ENCODE results near the gene TRAPPC5. TPM values are rescaled to one million over a fixed set of nuclear protein-coding genes. Genes with fewer than 3 reads are reported as not detected.

Gene TRAPPC5
- total RNA-seq, 1 experiment from 2014 or later, result 77.4 TPM

GRCh38 chr19:7731218-7731595 lies 50.6 kb downstream of the TRAPPC5 start:
- no peak overlapping the region for H2BK120ac ChIP-seq (ENCODE audit: low read depth, low read length, poor library complexity, severe bottlenecking)
- H3K18ac ChIP-seq (ENCODE audit: insufficient read length, low read depth, low read length), result no peak overlapping the region
- no peak overlapping the region for H3K23ac ChIP-seq (ENCODE audit: insufficient read length, low read depth, low read length)
- Mint-ChIP-seq H3K27ac (no peak overlapping the region), H3K4me3 (no peak overlapping the region), H3K36me3 (ENCODE audit: insufficient read depth in 1 of 3, low read depth in 3 of 3) (no peaks in the 10 kb centered on the region), H3K4me1 (peaks cover 6 to 21% of the 10 kb centered on the region in 2 experiments), H3K9me3 (peaks cover 0 to 3% of the 10 kb centered on the region in 2 experiments; a peak in 2 of 5 replicates), H3K27me3 (ENCODE audit: low read depth) (peaks cover 91% of the 10 kb centered on the region)
- WGBS (ENCODE audit: extremely low coverage, insufficient read length, low lambda C conversion rate), result no CpG with 5 or more reads among the region's 39 CpGs
- H3K23me2 ChIP-seq (ENCODE audit: insufficient read length, low read depth, low read length, poor library complexity, severe bottlenecking), result peaks cover 7% of the 10 kb centered on the region
- no peak overlapping the region for H3T11ph ChIP-seq (ENCODE audit: low read length)
- no peak overlapping the region for H2AFZ ChIP-seq (ENCODE audit: low read length)
- H4K91ac ChIP-seq (ENCODE audit: insufficient read length, low read depth, low read length), result no peak overlapping the region
- H2BK20ac ChIP-seq (ENCODE audit: low read depth, low read length, poor library complexity, severe bottlenecking), result no peak overlapping the region
- no peak overlapping the region for H2BK15ac ChIP-seq (ENCODE audit: low read depth, low read length)
- no peak overlapping the region for H4K8ac ChIP-seq (replicated peaks; ENCODE audit: insufficient read length, low read depth, low read length)
- no peak overlapping the region for H2BK5ac ChIP-seq (ENCODE audit: insufficient read length, low read length)
- no peaks in the 10 kb centered on the region for H3K79me1 ChIP-seq (ENCODE audit: insufficient read depth, low read depth, low read length, poor library complexity, severe bottlenecking)
- H3K79me2 ChIP-seq (ENCODE audit: insufficient read depth, low read length), result no peaks in the 10 kb centered on the region
- no peak overlapping the region for H4K5ac ChIP-seq (ENCODE audit: insufficient read length, low read depth, low read length)
- H3K4me2 ChIP-seq (ENCODE audit: insufficient read depth, insufficient read length, low read length), result no peak overlapping the region
- no peak for DNase-seq
- TF ChIP-seq, protein P1, sequence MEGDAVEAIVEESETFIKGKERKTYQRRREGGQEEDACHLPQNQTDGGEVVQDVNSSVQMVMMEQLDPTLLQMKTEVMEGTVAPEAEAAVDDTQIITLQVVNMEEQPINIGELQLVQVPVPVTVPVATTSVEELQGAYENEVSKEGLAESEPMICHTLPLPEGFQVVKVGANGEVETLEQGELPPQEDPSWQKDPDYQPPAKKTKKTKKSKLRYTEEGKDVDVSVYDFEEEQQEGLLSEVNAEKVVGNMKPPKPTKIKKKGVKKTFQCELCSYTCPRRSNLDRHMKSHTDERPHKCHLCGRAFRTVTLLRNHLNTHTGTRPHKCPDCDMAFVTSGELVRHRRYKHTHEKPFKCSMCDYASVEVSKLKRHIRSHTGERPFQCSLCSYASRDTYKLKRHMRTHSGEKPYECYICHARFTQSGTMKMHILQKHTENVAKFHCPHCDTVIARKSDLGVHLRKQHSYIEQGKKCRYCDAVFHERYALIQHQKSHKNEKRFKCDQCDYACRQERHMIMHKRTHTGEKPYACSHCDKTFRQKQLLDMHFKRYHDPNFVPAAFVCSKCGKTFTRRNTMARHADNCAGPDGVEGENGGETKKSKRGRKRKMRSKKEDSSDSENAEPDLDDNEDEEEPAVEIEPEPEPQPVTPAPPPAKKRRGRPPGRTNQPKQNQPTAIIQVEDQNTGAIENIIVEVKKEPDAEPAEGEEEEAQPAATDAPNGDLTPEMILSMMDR (conservative IDR thresholded peaks at IDR 0.05), result no peak
- no peak overlapping the region for H3K9ac ChIP-seq (ENCODE audit: extremely low read depth, insufficient read length, low read length)
- H3K4ac ChIP-seq (ENCODE audit: low read depth, low read length), result no peak overlapping the region
- no peaks in the 10 kb centered on the region for H3K4me1 ChIP-seq (ENCODE audit: insufficient read depth, low read length)
- no peak overlapping the region for H3K56ac ChIP-seq (ENCODE audit: insufficient read length, low read depth, low read length)
- H3K9me3 ChIP-seq (ENCODE audit: control insufficient read depth, low read depth, low read length), result no peaks in the 10 kb centered on the region
- no peaks in the 10 kb centered on the region for H4K20me1 ChIP-seq (ENCODE audit: control insufficient read depth, insufficient read depth, insufficient read length)
- H2AK5ac ChIP-seq (ENCODE audit: insufficient read length, low read length), result no peak overlapping the region
- peaks cover 18% of the 10 kb centered on the region; the same call in 1 of the 2 replicates for H3K27me3 ChIP-seq (ENCODE audit: insufficient read depth, low read length)
- H3K27ac ChIP-seq (ENCODE audit: insufficient read length, low read depth, low read length), result no peak overlapping the region
- no peak overlapping the region for H2BK12ac ChIP-seq (ENCODE audit: insufficient read length, low read depth, low read length)
- no peak overlapping the region for H3K14ac ChIP-seq (ENCODE audit: insufficient read depth, low read length)

All from H9 (cell line).